ENCODE data around the gene TM7SF2.

DNA sequence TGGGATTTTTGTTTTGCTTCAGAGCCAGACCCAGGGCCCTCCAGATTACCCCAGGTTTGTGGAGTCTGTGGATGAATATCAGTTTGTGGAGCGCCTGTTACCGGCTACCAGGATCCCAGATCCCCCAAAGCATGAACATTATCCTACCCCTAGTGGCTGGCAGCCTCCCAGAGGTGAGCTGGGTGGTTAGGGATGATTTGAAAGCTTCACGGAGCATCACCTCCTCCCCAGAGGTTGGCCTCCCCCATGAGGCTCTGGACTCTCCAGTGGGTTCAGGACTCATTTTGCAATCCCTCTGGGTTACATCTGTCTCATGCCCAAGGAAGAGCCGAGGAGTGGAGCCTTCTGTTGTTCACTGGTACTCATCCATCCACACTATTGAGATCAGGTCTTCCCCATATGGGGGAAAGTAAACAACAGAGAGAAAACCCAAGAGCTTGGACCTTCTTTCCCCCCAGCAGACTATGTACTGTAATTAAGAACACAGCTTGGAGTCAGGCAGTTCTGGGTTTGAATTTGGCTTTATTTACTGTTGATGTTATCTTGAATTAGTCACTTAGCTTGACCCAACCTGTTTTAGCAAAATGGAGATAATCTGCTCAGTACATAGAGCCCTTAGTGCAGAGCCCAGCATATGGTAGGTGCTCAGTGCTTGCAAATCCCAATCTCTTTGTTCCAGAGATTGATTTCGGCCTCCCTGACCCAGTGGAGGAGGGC, 13.0 kb downstream of the TM7SF2 start:
- TF ChIP-seq CTCF (IDR thresholded peaks at IDR 0.05) (no peak), POLR2A (IDR thresholded peaks at IDR 0.05) (no peak)

All from right lobe of liver (tissue), 4 donors.